Measurements from ENCODE around the gene NAV2.

The NAV2 gene

DNA sequence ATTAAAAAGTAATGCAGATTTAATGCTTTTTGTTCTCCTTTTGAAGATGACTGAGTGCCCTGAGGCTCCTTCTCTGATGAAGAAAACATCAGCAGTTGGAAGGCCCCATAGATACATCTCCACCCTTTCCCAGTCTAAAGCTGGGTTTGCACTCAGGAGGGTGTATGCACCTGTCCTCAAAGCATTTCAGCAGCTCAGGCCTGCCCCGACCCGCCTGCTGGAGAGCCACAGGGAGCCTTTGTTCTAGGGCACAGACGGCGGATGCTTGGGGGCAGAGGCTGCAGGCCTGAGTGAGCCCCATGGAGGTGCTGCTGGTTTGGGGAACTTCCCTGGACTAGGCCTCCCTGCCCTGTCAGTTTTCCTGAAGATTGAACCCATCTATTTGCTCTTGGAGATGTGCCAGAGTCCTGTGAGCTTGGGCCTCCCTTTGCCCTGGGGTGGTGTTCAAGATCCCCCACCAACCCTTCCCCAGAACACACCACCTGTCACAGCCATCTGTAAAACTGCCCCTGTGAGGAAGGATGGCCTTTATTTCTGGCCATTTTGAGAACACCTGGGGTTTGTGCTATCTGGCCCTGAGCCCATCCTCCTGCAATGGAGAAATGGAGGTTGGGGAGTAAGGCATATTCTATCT is 160.0 kb downstream of the NAV2 start:
- Histone ChIP-seq H3K36me3 (ENCODE audit: insufficient read depth, low read length) (no peaks in the 10 kb centered on the region), H3K4me1 (ENCODE audit: insufficient read depth, low read length) (peaks cover 48% of the 10 kb centered on the region), H3K9me3 (ENCODE audit: control insufficient read depth, insufficient read depth, low read length) (no peaks in the 10 kb centered on the region), H3K9ac (ENCODE audit: low read depth, low read length) (no peak overlapping the region)

DNA sequence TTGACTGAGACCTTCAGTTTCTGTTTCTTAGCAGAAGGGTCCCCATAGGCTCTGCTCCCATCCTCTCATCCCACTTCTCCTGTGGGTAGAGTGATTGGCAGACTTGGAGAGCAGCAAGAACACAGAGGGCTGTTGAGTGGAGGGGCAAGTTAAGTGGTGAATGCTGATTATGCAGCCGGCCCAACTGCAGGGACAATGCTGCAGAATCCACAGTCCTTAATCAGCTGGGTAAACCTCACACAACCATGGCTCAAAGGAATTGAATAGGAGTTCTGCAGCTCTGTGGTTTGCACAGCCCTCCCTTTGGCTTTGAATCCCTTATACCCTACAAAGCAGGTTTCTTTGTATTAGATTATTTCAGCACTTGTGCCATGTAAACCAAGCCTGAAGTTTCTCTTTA is 161.1 kb downstream of the NAV2 start:
- peaks cover 42% of the 10 kb centered on the region for H3K4me1 ChIP-seq (ENCODE audit: insufficient read depth, low read length)
- H3K9ac ChIP-seq (ENCODE audit: low read depth, low read length) = no peak overlapping the region
- H3K36me3 ChIP-seq (ENCODE audit: insufficient read depth, low read length) = no peaks in the 10 kb centered on the region
- no peaks in the 10 kb centered on the region for H3K9me3 ChIP-seq (ENCODE audit: control insufficient read depth, insufficient read depth, low read length)

DNA sequence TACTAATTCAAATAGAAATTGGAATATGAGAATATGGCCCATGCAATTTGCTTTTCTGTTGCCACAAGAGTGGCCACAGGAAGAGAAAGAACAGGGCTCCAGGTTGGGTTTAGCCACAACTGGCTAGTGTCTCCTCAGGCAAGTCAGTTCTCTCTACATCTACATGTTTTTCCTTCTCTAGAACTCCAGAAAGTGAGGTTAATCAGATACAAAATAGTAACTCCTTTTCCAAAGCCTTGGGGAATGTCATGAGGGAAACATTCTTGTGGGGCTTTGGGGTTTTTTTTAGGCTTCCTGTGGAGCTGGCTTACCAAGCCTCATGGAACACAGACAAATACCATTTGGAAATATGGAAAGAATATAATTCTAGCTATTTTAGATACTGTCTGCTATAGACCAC is 161.6 kb downstream of the NAV2 start:
- peaks cover 37% of the 10 kb centered on the region for H3K4me1 ChIP-seq (ENCODE audit: insufficient read depth, low read length)
- H3K36me3 ChIP-seq (ENCODE audit: insufficient read depth, low read length) = no peaks in the 10 kb centered on the region
- no peak overlapping the region for H3K9ac ChIP-seq (ENCODE audit: low read depth, low read length)
- no peaks in the 10 kb centered on the region for H3K9me3 ChIP-seq (ENCODE audit: control insufficient read depth, insufficient read depth, low read length)

DNA sequence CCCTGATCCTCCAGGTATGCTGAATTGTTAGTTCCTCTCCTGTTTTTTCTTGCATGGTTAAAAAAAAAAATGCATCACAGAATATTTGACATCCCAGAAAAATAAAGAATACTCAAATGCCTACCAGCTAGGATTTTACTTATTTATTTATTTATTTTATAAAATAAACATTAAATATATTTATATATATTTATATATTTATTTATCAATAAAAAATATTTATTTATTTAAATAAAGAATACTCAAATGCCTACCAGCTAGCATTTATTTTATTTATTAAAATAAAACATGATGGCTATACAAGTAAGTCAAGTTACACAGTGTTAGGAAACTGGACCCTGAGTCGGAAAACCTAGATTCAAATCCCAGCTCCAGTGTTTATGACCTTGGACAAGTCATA is 164.1 kb downstream of the NAV2 start:
- Histone ChIP-seq H3K36me3 (ENCODE audit: insufficient read depth, low read length) (no peaks in the 10 kb centered on the region), H3K9me3 (ENCODE audit: control insufficient read depth, insufficient read depth, low read length) (no peaks in the 10 kb centered on the region), H3K9ac (ENCODE audit: low read depth, low read length) (no peak overlapping the region), H3K4me1 (ENCODE audit: insufficient read depth, low read length) (peaks cover 26% of the 10 kb centered on the region)

DNA sequence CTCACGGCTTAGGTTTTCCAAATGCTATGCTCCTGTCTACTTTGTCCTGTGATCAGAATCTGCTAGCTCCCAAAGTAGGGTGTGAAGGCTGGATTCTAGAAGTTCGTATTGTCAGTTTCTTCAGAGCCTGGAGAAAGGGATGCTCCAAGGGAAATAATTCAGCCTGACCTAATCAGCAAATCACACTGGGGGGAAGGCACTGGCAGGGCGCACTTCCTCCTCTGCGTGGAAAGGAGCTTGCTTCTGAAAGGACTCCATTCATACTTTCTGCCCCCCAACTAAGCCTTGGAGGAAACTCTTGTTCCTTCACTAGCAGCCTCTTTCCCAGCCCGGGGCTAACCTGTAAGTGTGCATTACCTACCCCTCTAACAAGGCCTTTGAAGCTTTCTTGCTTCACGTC is 165.9 kb downstream of the NAV2 start:
- H3K36me3 ChIP-seq (ENCODE audit: insufficient read depth, low read length) = peaks cover 2% of the 10 kb centered on the region; the same call in 1 of the 2 replicates
- H3K9me3 ChIP-seq (ENCODE audit: control insufficient read depth, insufficient read depth, low read length) = no peaks in the 10 kb centered on the region
- no peak overlapping the region for H3K9ac ChIP-seq (ENCODE audit: low read depth, low read length)
- H3K4me1 ChIP-seq (ENCODE audit: insufficient read depth, low read length) = peaks cover 8% of the 10 kb centered on the region

DNA sequence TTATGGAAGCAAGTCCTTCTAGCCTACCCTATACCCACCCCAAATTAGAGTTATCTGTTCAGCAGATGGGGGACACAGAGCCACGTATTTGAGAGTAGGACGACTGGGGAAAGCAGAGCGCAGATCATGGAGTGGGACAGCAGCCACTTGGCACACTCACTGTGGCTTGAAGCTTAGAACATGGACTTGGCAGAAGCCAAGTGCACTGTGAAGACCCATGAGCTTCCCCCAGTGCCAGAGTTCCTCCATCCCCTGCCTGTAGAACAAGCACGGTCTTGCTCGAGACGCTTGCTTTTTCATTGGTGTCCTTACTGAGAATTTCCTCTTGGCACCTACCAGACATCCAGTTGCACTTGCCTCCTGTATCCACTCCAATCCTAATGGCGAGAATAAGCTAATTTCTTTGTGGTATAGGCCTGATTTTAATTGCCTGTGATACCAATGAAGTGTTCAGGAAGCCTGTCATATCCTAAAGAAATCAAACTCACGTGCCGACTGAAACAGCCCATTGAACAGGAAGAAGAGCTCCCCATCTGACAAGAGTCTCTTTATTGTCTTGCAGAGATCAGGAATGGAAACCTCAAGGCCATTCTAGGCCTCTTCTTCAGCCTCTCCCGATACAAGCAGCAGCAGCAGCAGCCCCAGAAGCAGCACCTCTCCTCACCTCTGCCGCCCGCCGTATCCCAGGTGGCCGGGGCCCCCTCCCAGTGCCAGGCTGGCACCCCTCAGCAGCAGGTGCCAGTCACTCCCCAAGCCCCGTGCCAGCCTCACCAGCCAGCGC is 166.9 kb downstream of the NAV2 start:
- no peak overlapping the region for H3K9ac ChIP-seq (ENCODE audit: low read depth, low read length)
- H3K4me1 ChIP-seq (ENCODE audit: insufficient read depth, low read length) = no peaks in the 10 kb centered on the region; the same call in 1 of the 2 replicates
- peaks cover 2% of the 10 kb centered on the region; the same call in 1 of the 2 replicates for H3K36me3 ChIP-seq (ENCODE audit: insufficient read depth, low read length)
- H3K9me3 ChIP-seq (ENCODE audit: control insufficient read depth, insufficient read depth, low read length) = no peaks in the 10 kb centered on the region

DNA sequence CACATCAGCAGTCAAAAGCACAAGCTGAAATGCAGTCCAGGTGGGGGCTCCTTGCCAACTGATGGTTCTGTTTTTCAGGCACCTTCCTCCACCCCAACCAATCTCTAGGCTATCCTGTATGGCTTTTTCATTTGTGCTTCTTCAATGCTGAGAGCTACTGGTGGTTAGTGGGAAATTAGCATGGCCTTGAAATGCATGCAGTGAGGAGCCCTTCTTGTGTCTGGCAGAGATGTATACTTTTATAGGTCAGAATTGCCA is 167.4 kb downstream of the NAV2 start:
- H3K4me1 ChIP-seq (ENCODE audit: insufficient read depth, low read length) = no peaks in the 10 kb centered on the region
- peaks cover 2% of the 10 kb centered on the region; the same call in 1 of the 2 replicates for H3K36me3 ChIP-seq (ENCODE audit: insufficient read depth, low read length)
- H3K9ac ChIP-seq (ENCODE audit: low read depth, low read length) = no peak overlapping the region
- no peaks in the 10 kb centered on the region for H3K9me3 ChIP-seq (ENCODE audit: control insufficient read depth, insufficient read depth, low read length)

DNA sequence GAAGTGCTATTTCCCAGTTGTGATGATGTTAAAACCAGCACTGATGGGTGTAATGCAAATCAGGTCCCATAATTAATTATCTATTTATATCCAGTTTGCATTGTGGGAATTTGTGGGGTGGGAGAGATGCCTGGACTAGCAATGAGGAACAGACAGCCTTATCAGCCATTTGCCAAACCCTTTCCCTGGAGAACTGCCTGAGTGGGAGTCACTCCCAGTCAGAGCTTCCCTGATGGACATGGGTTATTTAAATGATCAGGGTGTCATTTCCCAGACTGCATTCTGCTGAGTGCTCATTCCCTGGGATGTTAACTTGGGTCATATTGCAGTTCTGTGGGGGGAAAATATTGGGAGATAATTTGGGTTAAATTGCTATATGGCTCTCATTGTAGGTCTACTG is 168.5 kb downstream of the NAV2 start:
- Histone ChIP-seq H3K9ac (ENCODE audit: low read depth, low read length) (no peak overlapping the region), H3K4me1 (ENCODE audit: insufficient read depth, low read length) (no peaks in the 10 kb centered on the region), H3K36me3 (ENCODE audit: insufficient read depth, low read length) (peaks cover 2% of the 10 kb centered on the region; the same call in 1 of the 2 replicates), H3K9me3 (ENCODE audit: control insufficient read depth, insufficient read depth, low read length) (no peaks in the 10 kb centered on the region)

DNA sequence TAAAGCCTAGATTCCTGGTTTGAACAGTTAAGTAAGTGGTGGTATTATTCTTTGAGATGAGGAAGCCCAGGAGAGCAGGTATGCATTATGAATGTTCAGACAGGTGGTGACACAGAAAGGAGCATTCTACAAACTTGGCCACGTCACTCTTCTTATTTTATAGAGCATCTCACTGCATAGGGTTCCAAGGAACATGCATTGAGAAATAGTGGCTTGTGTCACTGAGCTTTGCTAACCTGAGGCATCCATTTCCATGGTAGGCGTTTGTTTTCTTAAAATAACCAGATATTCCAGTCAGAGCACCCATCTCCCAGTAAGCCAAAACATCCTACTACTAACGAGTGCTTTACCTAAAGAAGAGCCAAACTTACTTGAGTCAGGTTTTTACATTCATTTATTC is 169.7 kb downstream of the NAV2 start:
- Histone ChIP-seq H3K4me1 (ENCODE audit: insufficient read depth, low read length) (no peaks in the 10 kb centered on the region), H3K9me3 (ENCODE audit: control insufficient read depth, insufficient read depth, low read length) (no peaks in the 10 kb centered on the region), H3K9ac (ENCODE audit: low read depth, low read length) (no peak overlapping the region), H3K36me3 (ENCODE audit: insufficient read depth, low read length) (peaks cover 2% of the 10 kb centered on the region; the same call in 1 of the 2 replicates)

DNA sequence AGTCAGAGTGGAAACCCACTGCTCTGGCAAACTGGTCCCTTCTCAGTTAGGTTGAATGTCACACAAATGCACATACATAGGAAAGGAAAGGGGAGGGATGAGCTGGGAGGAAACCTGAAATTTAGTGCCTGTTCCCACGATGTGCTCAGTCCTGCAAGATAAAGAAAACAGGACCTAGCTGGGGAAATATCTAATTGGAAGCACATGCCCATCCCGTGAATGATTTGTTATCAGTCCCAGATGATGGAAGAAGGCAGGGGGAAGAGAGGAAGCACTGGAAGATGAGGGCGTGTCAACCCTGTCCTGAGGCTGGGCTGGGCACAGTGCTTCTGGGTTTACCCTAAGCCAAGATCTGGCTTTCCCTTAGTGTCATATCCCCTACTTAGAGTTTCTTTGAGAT is 173.9 kb downstream of the NAV2 start:
- Histone ChIP-seq H3K9me3 (ENCODE audit: control insufficient read depth, insufficient read depth, low read length) (no peaks in the 10 kb centered on the region), H3K9ac (ENCODE audit: low read depth, low read length) (no peak overlapping the region), H3K36me3 (ENCODE audit: insufficient read depth, low read length) (peaks cover 2% of the 10 kb centered on the region; the same call in 1 of the 2 replicates), H3K4me1 (ENCODE audit: insufficient read depth, low read length) (peaks cover 9% of the 10 kb centered on the region)

DNA sequence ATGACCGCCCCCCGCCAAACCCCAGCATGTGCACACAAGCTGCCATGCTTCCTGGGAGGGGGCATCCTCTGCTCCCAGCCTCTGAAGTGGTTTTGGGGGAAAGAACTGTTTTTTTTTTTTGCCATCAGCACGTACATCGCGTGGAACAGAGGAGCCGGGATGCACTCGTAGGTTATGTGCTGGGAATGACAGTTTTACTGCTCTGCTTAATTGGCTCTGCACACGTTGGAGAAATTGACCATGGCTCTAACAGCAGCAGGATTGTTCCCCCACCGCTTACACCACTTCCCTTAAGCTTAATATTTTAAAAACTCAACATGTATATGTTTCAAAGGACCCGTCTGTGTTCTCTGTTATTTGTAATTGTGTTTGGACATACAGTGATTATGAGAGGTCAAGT is 175.2 kb downstream of the NAV2 start:
- H3K36me3 ChIP-seq (ENCODE audit: insufficient read depth, low read length) = peaks cover 2% of the 10 kb centered on the region
- H3K9me3 ChIP-seq (ENCODE audit: control insufficient read depth, insufficient read depth, low read length) = no peaks in the 10 kb centered on the region
- H3K4me1 ChIP-seq (ENCODE audit: insufficient read depth, low read length) = peaks cover 13% of the 10 kb centered on the region
- no peak overlapping the region for H3K9ac ChIP-seq (ENCODE audit: low read depth, low read length)

DNA sequence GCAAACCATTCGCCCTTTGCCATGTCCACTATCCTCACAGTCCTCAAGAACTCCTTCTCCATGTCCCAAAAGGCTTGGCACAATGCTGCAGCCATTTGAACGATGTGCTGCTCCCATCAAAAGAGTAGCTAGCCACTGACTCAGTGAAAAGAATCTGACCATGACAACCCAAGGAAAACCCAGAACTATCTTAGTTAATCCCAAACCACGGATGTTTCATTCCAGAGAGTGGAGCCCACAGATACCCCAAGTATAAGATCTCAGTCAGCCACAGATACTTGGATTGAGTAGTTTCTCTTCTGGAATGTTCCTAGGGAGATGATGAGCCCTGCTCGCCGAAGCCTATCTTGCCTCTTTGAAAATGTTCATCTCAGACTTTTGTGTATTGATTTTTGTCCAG is 176.9 kb downstream of the NAV2 start:
- Histone ChIP-seq H3K9ac (ENCODE audit: low read depth, low read length) (no peak overlapping the region), H3K9me3 (ENCODE audit: control insufficient read depth, insufficient read depth, low read length) (no peaks in the 10 kb centered on the region), H3K4me1 (ENCODE audit: insufficient read depth, low read length) (peaks cover 13% of the 10 kb centered on the region), H3K36me3 (ENCODE audit: insufficient read depth, low read length) (no peaks in the 10 kb centered on the region; the same call in none of the 2 replicates)

DNA sequence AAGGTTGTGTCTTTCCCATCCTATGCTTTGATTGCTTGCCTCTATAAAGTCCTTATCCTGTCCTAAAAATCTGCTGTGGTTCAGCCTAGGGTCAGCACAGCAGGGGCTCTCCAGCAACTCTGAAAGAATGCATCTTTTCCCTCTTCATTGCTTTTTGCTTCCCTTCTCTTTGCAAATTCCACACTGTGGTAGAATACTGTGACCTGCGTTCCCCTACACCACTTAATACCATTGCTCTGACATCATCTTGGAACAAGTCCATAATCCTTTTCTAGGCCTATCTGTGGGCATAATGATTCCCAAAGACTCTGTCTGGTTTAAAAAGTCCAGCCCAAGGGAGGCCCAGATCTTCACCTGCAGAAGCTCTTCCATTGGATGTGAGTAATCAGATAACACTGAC is 177.7 kb downstream of the NAV2 start:
- Histone ChIP-seq H3K9ac (ENCODE audit: low read depth, low read length) (no peak overlapping the region), H3K4me1 (ENCODE audit: insufficient read depth, low read length) (peaks cover 13% of the 10 kb centered on the region), H3K9me3 (ENCODE audit: control insufficient read depth, insufficient read depth, low read length) (no peaks in the 10 kb centered on the region), H3K36me3 (ENCODE audit: insufficient read depth, low read length) (no peaks in the 10 kb centered on the region; the same call in none of the 2 replicates)

DNA sequence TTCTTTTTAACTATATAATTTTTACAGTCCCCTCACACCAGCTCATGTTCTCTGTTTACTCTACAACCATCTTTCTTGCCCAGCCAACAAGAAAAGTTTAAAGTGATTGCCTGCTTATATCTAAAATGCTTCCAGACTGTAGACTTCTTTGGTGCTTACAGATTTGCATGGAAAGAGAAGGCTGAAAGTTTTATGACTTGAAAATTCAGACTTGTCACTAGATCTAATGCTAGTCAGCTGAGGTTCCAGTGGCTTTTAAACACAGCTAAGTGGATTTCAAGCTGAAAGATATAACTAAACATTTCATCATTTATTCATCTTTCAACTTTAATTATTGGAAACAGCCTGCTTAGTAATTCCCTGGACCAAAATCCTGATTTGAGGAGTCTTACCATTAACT is 178.4 kb downstream of the NAV2 start:
- Histone ChIP-seq H3K9ac (ENCODE audit: low read depth, low read length) (no peak overlapping the region), H3K9me3 (ENCODE audit: control insufficient read depth, insufficient read depth, low read length) (no peaks in the 10 kb centered on the region), H3K4me1 (ENCODE audit: insufficient read depth, low read length) (peaks cover 13% of the 10 kb centered on the region), H3K36me3 (ENCODE audit: insufficient read depth, low read length) (no peaks in the 10 kb centered on the region; the same call in none of the 2 replicates)

DNA sequence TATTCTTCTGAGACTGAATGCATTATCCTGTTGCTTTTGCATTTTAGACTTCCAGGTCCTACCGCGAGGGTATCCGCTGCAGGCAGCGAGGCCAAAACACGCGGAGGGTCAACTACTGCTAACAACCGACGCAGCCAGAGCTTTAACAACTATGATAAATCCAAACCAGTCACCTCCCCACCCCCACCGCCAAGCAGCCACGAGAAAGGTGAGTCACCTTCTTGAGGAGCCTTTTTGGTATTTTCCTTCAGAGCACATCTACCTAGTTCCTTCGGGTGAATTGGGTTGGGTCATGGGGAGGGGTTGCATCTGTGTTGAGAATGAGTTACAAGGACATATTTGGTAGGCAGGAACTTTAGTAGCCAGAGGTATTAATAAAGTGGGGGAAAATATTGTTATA is 179.8 kb downstream of the NAV2 start:
- H3K4me1 ChIP-seq (ENCODE audit: insufficient read depth, low read length) = peaks cover 13% of the 10 kb centered on the region
- H3K36me3 ChIP-seq (ENCODE audit: insufficient read depth, low read length) = no peaks in the 10 kb centered on the region; the same call in none of the 2 replicates
- no peaks in the 10 kb centered on the region for H3K9me3 ChIP-seq (ENCODE audit: control insufficient read depth, insufficient read depth, low read length)
- no peak overlapping the region for H3K9ac ChIP-seq (ENCODE audit: low read depth, low read length)

Data from ES-I3 (cell line).